H1 (cell line): Measurements from ENCODE around the gene AFF1. TPM values are rescaled to one million over a fixed set of nuclear protein-coding genes. Genes with fewer than 3 reads are reported as not detected.

Experiments
- CTCF ChIA-PET: fragments of 300-600 bp; sonication (Branson Sonifier 250); formaldehyde crosslinking; loops from one replicate; lab custom pipeline; 2021; ENCODE audit not compliant: partially characterized antibody; lab: Charles Lee
- POLR2A ChIA-PET: fragments of 300-600 bp; sonication (Branson Sonifier 250); formaldehyde crosslinking; loops from one replicate; lab custom pipeline; 2021; ENCODE audit warnings: inconsistent platforms; ENCODE audit not compliant: partially characterized antibody; lab: Charles Lee
- DNase-seq, 2 experiments: peaks; one replicate each; pipeline versions ENCODE4 v3.0.0 to v3.0.0-alpha.2; 2010 to 2022; ENCODE audit warnings: low spot score in 2 of 2, low read depth in 1 of 2, mixed read lengths in 1 of 2
- FAIRE-seq: peaks from 2 replicates; lab custom pipeline; 2011; peaks lifted over from hg19 to GRCh38; lab: Jason Lieb, UNC
- H2AFZ ChIP-seq: 2 replicates; pipeline ENCODE4 v1.8.1; 2012; ENCODE audit warnings: low read length, inconsistent platforms
- H2AK5ac ChIP-seq: 2 replicates; pipeline ENCODE4 v1.6.1; 2013; ENCODE audit warnings: low read depth, low read length
- H2BK120ac ChIP-seq: replicated peaks from 2 replicates; pipeline ENCODE3; 2013; ENCODE audit warnings: low read depth, low read length, inconsistent platforms
- H2BK12ac ChIP-seq: 2 replicates; pipeline ENCODE4 v1.6.1; 2013; ENCODE audit warnings: low read depth, low read length
- H2BK15ac ChIP-seq: 2 replicates; pipeline ENCODE4 v1.6.1; 2013; ENCODE audit warnings: low read length
- H2BK20ac ChIP-seq: 2 replicates; pipeline ENCODE4 v1.6.1; 2013; ENCODE audit warnings: low read length
- H2BK5ac ChIP-seq: 2 replicates; pipeline ENCODE4 v1.6.1; 2013; ENCODE audit warnings: low read depth, low read length
- H3K14ac ChIP-seq: 2 replicates; pipeline ENCODE4 v1.6.1; 2013; ENCODE audit warnings: inconsistent platforms; ENCODE audit not compliant: insufficient read length
- H3K18ac ChIP-seq: 2 replicates; pipeline ENCODE4 v1.6.1; 2013; ENCODE audit warnings: low read length; ENCODE audit errors: extremely low read depth
- H3K23ac ChIP-seq: 2 replicates; pipeline ENCODE4 v1.6.1; 2013; ENCODE audit warnings: inconsistent platforms; ENCODE audit not compliant: insufficient read length
- H3K23me2 ChIP-seq: 2 replicates; pipeline ENCODE4 v1.6.1; 2013; ENCODE audit warnings: low read depth, low read length
- H3K27ac ChIP-seq: 2 replicates; pipeline ENCODE4 v1.6.1; 2011; ENCODE audit warnings: low read depth, low read length, inconsistent platforms
- H3K27me3 ChIP-seq, 4 experiments: replicated peaks in 1 of 4; 1 replicate in 1 of 4; 2 replicates in 3 of 4; pipeline versions ENCODE4 v1.6.1 to v1.8.1; 2011 to 2013; ENCODE audit warnings: low read length in 3 of 4, mild to moderate bottlenecking in 3 of 4, inconsistent platforms in 2 of 4, mixed read lengths in 2 of 4, moderate library complexity in 1 of 4; ENCODE audit not compliant: control insufficient read depth in 3 of 4, insufficient read depth in 3 of 4; ENCODE audit errors: extremely low read depth in 1 of 4
- H3K36me3 ChIP-seq, 4 experiments: 2 replicates each; pipeline versions ENCODE4 v1.6.1 to v1.8.1; 2011 to 2013; ENCODE audit warnings: mild to moderate bottlenecking in 4 of 4, low read length in 3 of 4, moderate library complexity in 2 of 4, control low read depth in 1 of 4, inconsistent platforms in 1 of 4; ENCODE audit not compliant: insufficient read depth in 4 of 4, control insufficient read depth in 2 of 4
- H3K4ac ChIP-seq: replicated peaks from 2 replicates; pipeline ENCODE3; 2013; ENCODE audit warnings: low read length, low read depth, mixed read lengths, inconsistent platforms; ENCODE audit not compliant: insufficient read length
- H3K4me1 ChIP-seq, 4 experiments: replicated peaks in 1 of 4; 1 replicate in 1 of 4; 2 replicates in 3 of 4; pipeline versions ENCODE4 v1.6.1 to v1.8.1; 2011 to 2013; ENCODE audit warnings: low read length in 3 of 4, inconsistent platforms in 2 of 4, mixed read lengths in 1 of 4; ENCODE audit not compliant: insufficient read depth in 4 of 4, control insufficient read depth in 3 of 4
- H3K4me2 ChIP-seq, 2 experiments: 2 replicates each; pipeline versions ENCODE4 v1.6.1 to v1.8.1; 2011 to 2013; ENCODE audit warnings: low read depth in 2 of 2, low read length in 2 of 2, control low read depth in 1 of 2, inconsistent platforms in 1 of 2, mild to moderate bottlenecking in 1 of 2; ENCODE audit not compliant: insufficient read depth in 1 of 2
- H3K4me3 ChIP-seq, 4 experiments: fragments of 200-600, 300-600 bp in 1 of 4; sonication (generic), shearing (Covaris generic), sonication (Bioruptor Twin) in 1 of 4; 2 replicates each; pipeline versions ENCODE4 v1.5.1 to v1.8.1; 2011 to 2016; ENCODE audit warnings: low read length in 4 of 4, low read depth in 3 of 4, control low read depth in 2 of 4, inconsistent platforms in 2 of 4, mild to moderate bottlenecking in 2 of 4, mixed read lengths in 1 of 4, moderate library complexity in 1 of 4; ENCODE audit not compliant: insufficient read depth in 2 of 4; ENCODE audit errors: extremely low read depth in 1 of 4
- H3K56ac ChIP-seq: replicated peaks from 2 replicates; pipeline ENCODE3; 2013; ENCODE audit warnings: low read depth, mild to moderate bottlenecking, mixed read lengths, low read length, inconsistent platforms; ENCODE audit not compliant: insufficient read length
- H3K79me1 ChIP-seq: 2 replicates; pipeline ENCODE4 v1.6.1; 2013; ENCODE audit warnings: low read depth, low read length, control low read depth
- H3K79me2 ChIP-seq, 2 experiments: 2 replicates each; pipeline versions ENCODE4 v1.6.1 to v1.8.1; 2012 to 2013; ENCODE audit warnings: low read length in 2 of 2, mild to moderate bottlenecking in 2 of 2, inconsistent platforms in 1 of 2; ENCODE audit not compliant: insufficient read depth in 2 of 2, control insufficient read depth in 1 of 2
- H3K9ac ChIP-seq, 4 experiments: replicated peaks in 1 of 4; 1 replicate in 1 of 4; 2 replicates in 3 of 4; pipeline versions ENCODE4 v1.6.1 to v1.8.1; 2011 to 2013; ENCODE audit warnings: low read depth in 3 of 4, low read length in 3 of 4, control low read depth in 2 of 4, mild to moderate bottlenecking in 2 of 4, moderate library complexity in 2 of 4, inconsistent platforms in 1 of 4; ENCODE audit errors: extremely low read depth in 1 of 4
- H3K9me3 ChIP-seq, 2 experiments: 2 replicates each; pipeline versions ENCODE4 v1.6.1 to v1.8.1; 2012 to 2013; ENCODE audit warnings: mild to moderate bottlenecking in 2 of 2, moderate library complexity in 2 of 2, control low read depth in 1 of 2, inconsistent platforms in 1 of 2, low read depth in 1 of 2, low read length in 1 of 2, mixed read lengths in 1 of 2; ENCODE audit not compliant: insufficient read depth in 2 of 2
- H4K20me1 ChIP-seq, 2 experiments: replicated peaks in 1 of 2; 2 replicates each; pipeline versions ENCODE3 to v1.8.1; 2011 to 2013; ENCODE audit warnings: inconsistent platforms in 2 of 2, low read length in 2 of 2, mild to moderate bottlenecking in 1 of 2; ENCODE audit not compliant: insufficient read depth in 2 of 2, control insufficient read depth in 1 of 2
- H4K5ac ChIP-seq: 2 replicates; pipeline ENCODE4 v1.6.1; 2013; ENCODE audit warnings: low read length, low read depth, mixed read lengths, inconsistent platforms; ENCODE audit not compliant: insufficient read length
- H4K8ac ChIP-seq: 2 replicates; pipeline ENCODE4 v1.8.0; 2013; ENCODE audit warnings: mild to moderate bottlenecking, moderate library complexity, low read length, inconsistent platforms; ENCODE audit not compliant: insufficient read depth; ENCODE audit errors: extremely low read depth
- H4K91ac ChIP-seq: replicated peaks from 2 replicates; pipeline ENCODE3; 2013; ENCODE audit warnings: low read length, mixed read lengths, inconsistent platforms; ENCODE audit not compliant: insufficient read length
- CTBP2 ChIP-seq: IDR thresholded peaks from 2 replicates; pipeline ENCODE4 v1.7.0; 2011; ENCODE audit warnings: borderline replicate concordance, mild to moderate bottlenecking, moderate library complexity, mixed read lengths, low read length; ENCODE audit not compliant: insufficient read depth, insufficient read length
- EP300 ChIP-seq, 2 experiments: IDR thresholded peaks; 1 replicate in 1 of 2; 2 replicates in 1 of 2; pipeline ENCODE4 v1.6.1; 2011 to 2012; ENCODE audit warnings: low read depth in 2 of 2, low read length in 2 of 2, mild to moderate bottlenecking in 2 of 2, borderline replicate concordance in 1 of 2, inconsistent platforms in 1 of 2, moderate library complexity in 1 of 2
- EZH2 ChIP-seq: fragments of 200-600 bp; sonication (generic); IDR thresholded peaks from 2 replicates; pipeline ENCODE4 v1.7.1; 2012; ENCODE audit warnings: low read depth, mild to moderate bottlenecking, moderate library complexity, low read length, inconsistent platforms; ENCODE audit not compliant: severe bottlenecking
- HDAC6 ChIP-seq: IDR thresholded peaks from one replicate; pipeline ENCODE4 v1.7.1; 2012; ENCODE audit warnings: low read depth, mild to moderate bottlenecking, inconsistent platforms, low read length, moderate library complexity
- KDM1A ChIP-seq: fragments of 200-600, 300-600 bp; sonication (generic); IDR thresholded peaks from 2 replicates; pipeline ENCODE4 v1.7.1; 2016; ENCODE audit warnings: mild to moderate bottlenecking, low read length, borderline replicate concordance
- PHF8 ChIP-seq: fragments of 200-600 bp; sonication (generic); conservative IDR thresholded peaks from 2 replicates; pipeline ENCODE4 v1.7.1; 2012; ENCODE audit warnings: low read depth, mild to moderate bottlenecking, inconsistent platforms, low read length, moderate library complexity
- RXRA ChIP-seq: IDR thresholded peaks from 2 replicates; pipeline ENCODE4 v1.6.1; 2011; ENCODE audit warnings: low read depth, mild to moderate bottlenecking, low read length, moderate library complexity; ENCODE audit not compliant: insufficient read depth
- SAP30 ChIP-seq: fragments of 300-600 bp; sonication (generic); IDR thresholded peaks from 2 replicates; pipeline ENCODE4 v1.7.1; 2012; ENCODE audit warnings: low read length, moderate library complexity, mild to moderate bottlenecking, inconsistent platforms; ENCODE audit not compliant: insufficient read depth, insufficient replicate concordance
- SP4 ChIP-seq: IDR thresholded peaks from 2 replicates; pipeline ENCODE4 v1.6.1; 2012; ENCODE audit warnings: low read length, inconsistent platforms
- TBP ChIP-seq: IDR thresholded peaks from 2 replicates; pipeline ENCODE4 v1.6.1; 2011; ENCODE audit warnings: low read depth, low read length, improper control_type of control experiment
- TCF12 ChIP-seq: IDR thresholded peaks from 2 replicates; pipeline ENCODE4 v1.6.1; 2011; ENCODE audit warnings: low read depth, mild to moderate bottlenecking, low read length
- TEAD4 ChIP-seq: IDR thresholded peaks from 2 replicates; pipeline ENCODE4 v1.6.1; 2012; ENCODE audit warnings: low read depth, low read length, inconsistent platforms, mixed read lengths
- WGBS, 2 experiments: shearing (Covaris generic) in 1 of 2; methylation state at CpG; one replicate each; pipeline versions ENCODE4 v1.1.6 to v1.1.7; 2013 to 2015; ENCODE audit warnings: low lambda C conversion rate in 2 of 2, mixed read lengths in 2 of 2, inconsistent platforms in 1 of 2, low coverage in 1 of 2, missing lambda C conversion rate in 1 of 2; ENCODE audit not compliant: insufficient replicate concordance in 2 of 2, insufficient coverage in 1 of 2, insufficient read length in 1 of 2; ENCODE audit errors: extremely low coverage in 1 of 2, missing lambda C conversion rate in 1 of 2; 5-methylcytosine and 5-hydroxymethylcytosine counted together
- polyA plus RNA-seq, 7 experiments: library from polyadenylated mRNA; depleted of rRNA in 3 of 7; stranded (reverse) in 5 of 7; unstranded in 2 of 7; fragments of >200 nt in 5 of 7; fragments of 200-250 nt in 2 of 7; gene quantifications; 1 replicate in 5 of 7; 2 replicates in 1 of 7; 4 replicates in 1 of 7; pipeline versions ENCODE4 v1.2.1 to v1.2.3, GENCODE V29; 2011 to 2013; ENCODE audit warnings: missing spikeins in 2 of 7, mixed read lengths in 2 of 7
- total RNA-seq: library from RNA; stranded (reverse); fragmentation: NEBNext Ultra II Directional; extraction: Animal tissue kit (Norgen Biotek cat#: 25700); gene quantifications from 2 replicates; pipeline ENCODE4 v1.2.1, GENCODE V29; 2021
- TF ChIP-seq, protein P1 (sequence below): IDR thresholded peaks from 2 replicates; pipeline ENCODE4 v1.6.1; 2011; ENCODE audit warnings: low read depth, mild to moderate bottlenecking, low read length; ENCODE audit not compliant: insufficient read depth

AFF1 gene
- total and polyA plus RNA-seq, 2 of the 8 experiments (the other 6 are each of a cell fraction or from before 2014, with no cell fraction given) = 14.8 to 85.5 TPM

DNA sequence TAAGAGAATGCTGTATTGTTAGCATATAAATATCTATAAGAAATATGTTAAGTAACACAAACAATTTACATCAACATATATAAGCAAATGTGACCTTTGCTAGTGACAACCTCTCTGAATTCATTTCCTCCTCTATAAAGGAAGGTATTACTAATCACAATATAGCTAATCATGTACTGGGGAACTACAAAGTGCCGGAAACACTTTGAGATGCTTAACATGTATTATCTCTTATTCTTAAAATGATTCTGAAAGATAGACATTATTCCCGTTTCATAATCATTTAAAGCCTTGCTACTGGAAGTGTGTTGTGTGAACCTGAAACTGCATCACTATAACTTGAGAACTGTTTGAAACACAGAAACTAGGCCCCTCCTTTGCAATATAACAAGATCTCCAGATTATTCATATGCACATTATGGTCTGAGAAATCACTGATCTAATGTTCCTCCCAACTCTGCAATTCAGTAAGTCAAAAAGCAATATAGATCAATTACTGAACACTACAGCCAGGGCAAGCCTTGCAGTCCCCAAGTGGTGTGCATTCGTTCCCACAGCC lies 231.6 kb downstream of the AFF1 start:
- H3K4ac ChIP-seq = no peak overlapping the region
- POLR2A ChIA-PET = no interaction called here
- no peaks in the 10 kb centered on the region; a peak in 4 of 8 replicates for H3K36me3 ChIP-seq
- no peak overlapping the region for H4K8ac ChIP-seq
- H4K20me1 ChIP-seq = no peaks in the 10 kb centered on the region
- no peak overlapping the region for H3K9ac ChIP-seq
- H3K14ac ChIP-seq = no peak overlapping the region
- no peak overlapping the region for H2BK5ac ChIP-seq
- H2BK20ac ChIP-seq = no peak overlapping the region
- WGBS, 2 experiments = 90% methylated on average over 3 of the region's 3 CpGs; no CpG with 5 or more reads in 1 of the 2 experiments
- H3K18ac ChIP-seq = no peak overlapping the region
- no peak overlapping the region for H3K4me2 ChIP-seq
- no peaks in the 10 kb centered on the region for H3K79me1 ChIP-seq
- no peaks in the 10 kb centered on the region; a peak in 1 of 7 replicates for H3K4me1 ChIP-seq
- H3K23ac ChIP-seq = no peak overlapping the region
- CTCF ChIA-PET = interaction anchor here (1.0 to 1.1 kb wide), 2 partner anchors 16 to 513 kb away, joined by 3 to 4 read pairs; no protein-coding TSS in a partner anchor
- no peaks in the 10 kb centered on the region for H3K27me3 ChIP-seq
- no peak overlapping the region for H3K56ac ChIP-seq
- H2BK12ac ChIP-seq = no peak overlapping the region
- no peak overlapping the region for H4K5ac ChIP-seq
- H3K9me3 ChIP-seq = no peaks in the 10 kb centered on the region
- H4K91ac ChIP-seq = no peak overlapping the region
- FAIRE-seq (no peak), DNase-seq (no peak)
- no peak overlapping the region for H3K27ac ChIP-seq
- H3K4me3 ChIP-seq = no peak overlapping the region
- no peaks in the 10 kb centered on the region for H3K23me2 ChIP-seq
- no peaks in the 10 kb centered on the region for H3K79me2 ChIP-seq
- H2AK5ac ChIP-seq = no peak overlapping the region
- no peak overlapping the region for H2AFZ ChIP-seq
- no peak overlapping the region for H2BK120ac ChIP-seq
- no peak overlapping the region for H2BK15ac ChIP-seq
- no peak for TF ChIP-seq KDM1A
- TF ChIP-seq TBP = no peak
- no peak for TF ChIP-seq TCF12
- no peak for TF ChIP-seq HDAC6
- TF ChIP-seq EZH2 = no peak
- no peak for TF ChIP-seq SAP30
- no peak for TF ChIP-seq TEAD4
- no peak for TF ChIP-seq CTBP2
- TF ChIP-seq RXRA = no peak
- TF ChIP-seq PHF8 = no peak
- TF ChIP-seq SP4 = no peak
- TF ChIP-seq EP300 (IDR thresholded peaks at IDR 0.05; ENCODE audit: borderline replicate concordance in 1 of 2, low read depth in 2 of 2, low read length in 2 of 2) = no peak
- TF ChIP-seq, protein P1, sequence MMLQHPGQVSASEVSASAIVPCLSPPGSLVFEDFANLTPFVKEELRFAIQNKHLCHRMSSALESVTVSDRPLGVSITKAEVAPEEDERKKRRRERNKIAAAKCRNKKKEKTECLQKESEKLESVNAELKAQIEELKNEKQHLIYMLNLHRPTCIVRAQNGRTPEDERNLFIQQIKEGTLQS = no peak
